ENCODE results near the gene PNKP.
A peak's percentile ranks its signal among the peaks of the same experiment; 100 is the strongest.
"Not testable (repeated sequence)": the region's sequence is repeated elsewhere in the genome, so short reads cannot be mapped to it uniquely, and the experiment has no call there.

PNKP gene

GRCh38 chr19:49824662-49825061 is 42.7 kb downstream of the PNKP start:
- no peak for DNase-seq (ENCODE audit: low read depth in 4 of 4, low spot score in 1 of 4)

DNA sequence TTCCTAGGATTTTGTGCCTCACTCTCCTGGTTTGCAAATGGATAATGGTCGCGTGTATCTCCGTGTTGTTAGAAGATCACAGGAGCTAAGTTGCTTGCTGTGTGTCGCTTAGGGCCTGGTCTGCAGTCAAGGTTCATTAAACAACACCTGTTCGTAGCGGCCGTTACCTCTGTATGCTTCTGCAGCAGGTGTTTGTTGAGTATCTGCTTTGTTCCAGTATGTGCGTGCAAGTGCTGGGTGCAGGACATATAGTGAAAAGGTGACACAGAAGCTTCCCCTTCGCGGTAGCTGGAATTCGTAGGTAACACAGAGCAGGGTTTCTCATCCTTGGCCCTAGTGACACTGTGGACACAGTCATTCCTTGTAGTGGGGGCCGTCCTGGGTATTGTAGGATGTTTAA is 43.9 kb downstream of the PNKP start:
- no peak for DNase-seq (ENCODE audit: low read depth in 4 of 4, low spot score in 1 of 4)

DNA sequence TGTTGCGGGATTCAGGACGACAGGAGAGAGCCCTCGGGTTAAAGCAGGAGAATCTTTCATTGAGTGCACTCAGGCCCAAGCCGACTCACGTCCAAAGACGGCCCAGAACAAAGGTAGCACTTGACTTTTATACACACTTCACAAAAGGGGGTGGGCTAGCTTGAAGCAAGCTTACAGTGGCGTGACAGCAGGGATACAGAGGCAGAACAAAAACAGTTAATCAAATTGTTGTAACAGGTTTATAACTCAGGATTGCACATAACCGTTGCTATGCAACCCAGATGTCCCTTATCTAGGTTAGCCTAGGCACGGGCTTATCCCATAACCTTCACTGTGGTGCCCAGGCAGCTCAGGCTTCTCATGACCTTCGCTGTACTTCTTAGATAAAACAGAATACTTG is 47.3 kb downstream of the PNKP start:
- no peak for DNase-seq (ENCODE audit: low read depth in 4 of 4, low spot score in 1 of 4)

DNA sequence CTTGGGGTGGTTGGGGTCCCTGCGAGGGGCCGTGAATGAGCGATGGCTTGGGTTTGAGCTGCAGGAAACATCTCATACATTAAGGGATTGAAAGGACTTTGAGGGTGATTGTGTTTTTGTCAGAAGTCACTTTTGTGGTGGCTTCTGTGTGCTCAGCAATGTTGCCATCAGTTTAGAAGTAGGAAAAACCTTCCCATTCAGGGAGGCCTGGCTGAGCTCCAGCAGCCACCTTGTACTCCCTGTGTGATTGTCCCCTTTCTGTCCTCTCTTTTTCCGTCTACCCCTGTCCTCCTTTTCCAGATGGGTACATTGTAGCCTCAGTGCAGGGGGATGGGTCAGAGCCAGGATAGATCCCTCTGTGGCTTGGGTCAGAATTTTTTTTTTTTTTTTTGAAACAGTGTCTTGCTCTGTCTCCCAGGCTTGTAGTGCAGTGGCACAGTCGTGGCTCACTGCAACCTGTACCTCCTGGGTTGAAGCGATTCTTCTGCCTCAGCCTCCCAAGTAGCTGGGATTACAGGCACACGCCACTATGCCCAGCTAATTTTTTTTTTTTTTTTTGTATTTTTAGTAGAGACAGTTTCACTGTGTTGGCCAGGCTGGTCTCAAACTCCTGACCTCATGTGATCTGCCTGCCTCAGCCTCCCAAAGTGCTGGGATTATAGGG is 47.8 kb downstream of the PNKP start:
- not testable (repeated sequence) for DNase-seq (ENCODE audit: low read depth in 4 of 4, low spot score in 1 of 4)

GRCh38 chr19:49818649-49819370 is 48.6 kb downstream of the PNKP start:
- DNase-seq (ENCODE audit: low read depth in 4 of 4, low spot score in 1 of 4) = no peak

DNA sequence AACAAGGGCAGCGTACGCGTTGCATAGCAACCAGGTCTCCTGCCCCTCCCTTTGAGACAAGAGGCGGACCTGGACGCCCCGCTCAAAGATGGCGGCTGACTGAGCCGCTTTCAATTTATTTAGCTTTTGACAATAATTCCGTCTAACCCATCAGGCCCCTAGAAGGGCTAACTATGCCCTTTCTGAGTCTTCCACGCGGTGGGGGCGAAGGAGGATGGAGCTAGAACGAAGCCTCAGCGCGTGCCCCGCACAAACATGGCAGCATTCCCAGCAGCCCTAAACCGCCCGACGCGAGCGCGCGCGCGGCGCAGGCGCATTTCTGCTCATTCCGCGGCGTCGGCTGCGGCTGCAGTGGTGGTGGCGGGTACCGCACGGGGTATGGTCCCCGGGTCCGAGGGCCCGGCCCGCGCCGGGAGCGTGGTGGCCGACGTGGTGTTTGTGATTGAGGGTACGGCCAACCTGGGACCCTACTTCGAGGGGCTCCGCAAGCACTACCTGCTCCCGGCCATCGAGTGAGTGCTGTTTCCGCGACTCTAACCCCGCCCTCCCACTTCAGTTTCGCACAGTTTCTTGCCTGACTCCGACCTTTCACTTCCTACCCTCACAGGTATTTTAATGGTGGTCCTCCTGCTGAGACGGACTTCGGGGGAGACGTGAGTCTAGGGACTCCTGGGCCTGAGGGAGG is 49.3 kb downstream of the PNKP start, which contains the start of gene MED25:
Gene MED25, plus strand, starts transcription at position 326 of the 685 bp plus-strand sequence. Its CDS starts 53 bp downstream, at position 379.
- DNase-seq (ENCODE audit: low read depth in 4 of 4, low spot score in 1 of 4) = peak; percentile 69 to 82 (median 74)

DNA sequence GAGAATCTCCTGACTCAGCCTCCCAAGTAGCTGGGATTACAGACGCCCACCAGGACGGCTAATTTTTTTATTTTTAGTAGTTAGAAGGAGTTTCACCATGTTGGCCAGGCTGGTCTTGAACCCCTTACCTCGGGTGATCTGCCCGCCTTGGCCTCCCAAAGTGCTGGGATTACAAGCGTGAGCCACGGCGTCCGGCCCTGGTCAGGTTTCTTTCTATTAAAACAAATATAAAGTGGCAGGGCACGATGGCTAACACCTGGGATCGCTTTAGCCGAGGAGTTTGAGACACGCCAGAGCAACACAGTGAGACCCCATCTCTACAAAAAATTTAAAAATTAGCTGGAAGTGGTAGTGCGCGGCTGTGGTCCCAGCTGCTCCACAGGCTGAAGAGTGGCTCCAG is 50.8 kb downstream of the PNKP start:
- DNase-seq (ENCODE audit: low read depth in 4 of 4, low spot score in 1 of 4) = no peak

GRCh38 chr19:49814010-49814409 is 53.4 kb downstream of the PNKP start:
- DNase-seq (ENCODE audit: low read depth in 4 of 4, low spot score in 1 of 4) = no peak

DNA sequence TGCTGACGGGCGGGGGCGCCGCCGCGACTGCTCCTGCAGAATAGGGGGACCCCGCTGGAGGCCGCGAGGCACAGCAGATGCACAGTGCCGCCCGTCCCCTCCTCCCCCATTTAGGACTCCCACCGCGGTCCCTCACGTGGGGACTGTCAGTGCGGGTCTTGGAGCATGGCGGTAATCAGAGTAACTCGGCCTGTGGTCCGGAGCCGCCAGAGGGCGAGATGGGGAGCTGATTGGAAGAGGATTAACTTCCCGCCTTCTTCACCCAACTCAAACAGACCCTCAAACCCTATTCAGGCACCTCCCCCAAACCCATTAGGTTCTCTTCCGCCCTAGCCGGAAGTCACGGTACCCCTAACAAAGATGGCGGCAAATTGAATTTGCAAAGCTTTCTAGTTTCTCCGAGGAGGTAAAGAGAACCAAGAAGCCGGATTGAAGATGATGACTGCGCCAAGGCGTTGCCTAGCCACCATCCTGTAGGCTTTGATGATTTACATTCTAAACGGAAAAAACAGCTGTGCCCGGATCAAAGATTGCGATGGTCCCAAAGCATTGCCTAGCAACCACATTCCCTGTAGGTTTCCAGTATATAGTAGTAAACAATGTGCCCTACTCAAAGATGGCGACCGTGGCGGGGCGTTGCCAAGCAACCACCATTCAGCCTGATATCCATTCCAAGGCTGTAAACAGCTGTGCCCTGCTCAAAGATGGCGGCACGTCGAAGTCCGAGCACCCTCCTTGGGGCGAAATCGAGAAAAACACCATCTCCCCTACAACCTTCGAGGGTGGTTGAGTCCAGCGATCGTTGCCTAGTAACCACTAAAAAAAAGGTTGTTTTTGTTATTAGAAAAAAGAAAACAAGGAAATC is 54.1 kb downstream of the PNKP start, which contains the start of gene FUZ:
Gene FUZ, minus strand, starts transcription at position 296 of the 865 bp plus-strand sequence. Its CDS starts 186 bp downstream, at position 110.
- peak; percentile 67 to 88 (median 78) for DNase-seq (ENCODE audit: low read depth in 4 of 4, low spot score in 1 of 4)

DNA sequence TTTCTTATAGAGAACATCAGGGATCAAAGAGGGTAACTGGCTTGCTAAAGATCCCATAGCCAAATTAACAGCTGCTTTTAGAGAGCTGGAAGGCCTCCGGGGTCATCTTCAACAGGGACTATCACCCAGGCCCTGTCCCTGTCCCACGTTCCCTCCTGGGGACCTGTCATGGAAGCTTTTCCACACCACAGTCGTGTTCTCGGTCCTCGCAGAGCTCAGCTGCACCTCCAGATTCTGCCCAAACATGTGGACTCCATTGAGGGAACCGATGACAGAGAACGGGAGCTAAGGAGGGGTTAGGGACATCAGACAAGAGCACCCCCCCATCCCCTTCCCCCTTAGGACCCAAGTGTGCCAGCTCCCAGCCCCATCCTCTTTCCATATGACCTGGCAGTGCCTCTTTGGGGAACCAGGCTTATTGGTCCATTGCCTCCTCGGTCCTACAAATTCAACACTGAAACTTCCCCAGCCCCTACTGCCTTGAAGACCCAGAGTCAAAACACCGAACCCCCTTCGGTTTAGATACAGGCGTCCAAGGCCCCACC is 54.9 kb downstream of the PNKP start:
- DNase-seq (ENCODE audit: low read depth in 4 of 4, low spot score in 1 of 4) = no peak

DNA sequence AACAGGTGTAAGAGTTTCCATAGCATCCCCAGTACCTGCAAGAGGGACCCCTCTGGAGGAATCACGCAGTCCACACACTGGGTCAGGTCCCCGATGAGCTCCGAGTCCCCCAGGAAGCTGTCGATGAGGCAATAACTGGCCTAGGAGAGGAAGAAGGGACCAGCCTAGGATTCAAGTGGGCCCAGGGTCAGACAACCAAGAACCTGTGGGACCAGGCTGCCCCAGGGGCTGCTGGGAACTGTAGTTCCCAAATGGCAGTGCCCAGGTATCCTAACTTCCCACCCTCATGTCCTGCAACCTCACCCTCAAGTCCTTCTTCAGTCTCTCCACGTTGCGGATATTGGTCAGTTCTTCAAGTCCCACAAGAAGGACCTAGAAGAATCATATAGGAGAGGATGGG is 56.0 kb downstream of the PNKP start:
- DNase-seq (ENCODE audit: low read depth in 4 of 4, low spot score in 1 of 4) = no peak

Measured in stimulated activated CD4-positive, alpha-beta T cell treated with anti-CD3 and anti-CD28 coated beads, Interleukin-1b, Interleukin-23, amount 100 ng/mL, for 24 hours (primary cell).